ENCODE measurements around the gene COL7A1. TPM values are rescaled to one million over a fixed set of nuclear protein-coding genes. Genes with fewer than 3 reads are reported as not detected.

COL7A1 gene
- total and polyA plus RNA-seq, 2 of the 8 experiments (the other 6 are each of a cell fraction or from before 2014, with no cell fraction given): 10.7 to 13.9 TPM

- Histone ChIP-seq H2BK5ac (ENCODE audit: low read depth, low read length) (no peak overlapping the region), H3K23me2 (ENCODE audit: low read depth, low read length) (no peaks in the 10 kb centered on the region), H2BK12ac (ENCODE audit: low read depth, low read length) (no peak overlapping the region), H4K91ac (replicated peaks; ENCODE audit: insufficient read length, low read length) (no peak overlapping the region), H2BK15ac (ENCODE audit: low read length) (no peak overlapping the region), H2AK5ac (ENCODE audit: low read depth, low read length) (no peak overlapping the region), H3K79me2 (ENCODE audit: control insufficient read depth in 1 of 2, insufficient read depth in 2 of 2, low read length in 2 of 2) (peaks cover 0 to 11% of the 10 kb centered on the region in 2 experiments; a peak in 1 of 4 replicates), H2BK120ac (replicated peaks; ENCODE audit: low read depth, low read length) (no peak overlapping the region), H2BK20ac (ENCODE audit: low read length) (no peak overlapping the region), H3K36me3 (ENCODE audit: control insufficient read depth in 2 of 4, insufficient read depth in 4 of 4, low read length in 3 of 4) (peaks cover 2 to 18% (median 15%) of the 10 kb centered on the region in 4 experiments; a peak in 6 of 8 replicates), H3K56ac (replicated peaks; ENCODE audit: insufficient read length, low read depth, low read length) (no peak overlapping the region), H3K9ac (replicated peaks in 1 of 4; ENCODE audit: extremely low read depth in 1 of 4, low read depth in 3 of 4, low read length in 3 of 4) (no peak overlapping the region), H3K27me3 (replicated peaks in 1 of 4; ENCODE audit: control insufficient read depth in 3 of 4, extremely low read depth in 1 of 4, insufficient read depth in 3 of 4, low read length in 3 of 4) (no peaks in the 10 kb centered on the region), H3K4ac (replicated peaks; ENCODE audit: insufficient read length, low read depth, low read length) (no peak overlapping the region), H3K79me1 (ENCODE audit: low read depth, low read length) (peaks cover 3% of the 10 kb centered on the region), H3K27ac (ENCODE audit: low read depth, low read length) (peak overlapping the region; percentile 25; the same call in 1 of the 2 replicates), H3K4me1 (replicated peaks in 1 of 4; ENCODE audit: control insufficient read depth in 3 of 4, insufficient read depth in 4 of 4, low read length in 3 of 4) (peaks cover 0 to 1% (median under 1%) of the 10 kb centered on the region in 4 experiments; a peak in 3 of 7 replicates), H3K4me3 (ENCODE audit: extremely low read depth in 1 of 4, insufficient read depth in 2 of 4, low read depth in 3 of 4, low read length in 4 of 4) (no peak overlapping the region), H3K23ac (ENCODE audit: insufficient read length) (no peak overlapping the region), H3K14ac (ENCODE audit: insufficient read length) (no peak overlapping the region), H4K8ac (ENCODE audit: extremely low read depth, insufficient read depth, low read length) (no peak overlapping the region; the same call in 1 of the 2 replicates), H3K9me3 (ENCODE audit: insufficient read depth in 2 of 2, low read depth in 1 of 2, low read length in 1 of 2) (no peaks in the 10 kb centered on the region), H2AFZ (ENCODE audit: low read length) (no peak overlapping the region), H4K20me1 (replicated peaks in 1 of 2; ENCODE audit: control insufficient read depth in 1 of 2, insufficient read depth in 2 of 2, low read length in 2 of 2) (peaks cover 0 to 5% of the 10 kb centered on the region in 2 experiments), H3K4me2 (ENCODE audit: insufficient read depth in 1 of 2, low read depth in 2 of 2, low read length in 2 of 2) (no peak overlapping the region), H4K5ac (ENCODE audit: insufficient read length, low read depth, low read length) (no peak overlapping the region), H3K18ac (ENCODE audit: extremely low read depth, low read length) (no peak overlapping the region)
- FAIRE-seq (peak; percentile 77), DNase-seq (ENCODE audit: low read depth in 1 of 2, low spot score in 2 of 2) (peak; percentile 54 to 95)
- CTCF ChIA-PET (ENCODE audit: partially characterized antibody): interaction anchor here (0.6 to 5.4 kb wide), 51 partner anchors 8 to 412 kb away, joined by 3 to 67 read pairs (median 5); partner anchors contain the start of genes ATRIP, CCDC51, SHISA5 and SLC26A6
- POLR2A ChIA-PET (ENCODE audit: partially characterized antibody): interaction anchor here (0.7 to 2.3 kb wide), 15 partner anchors 9 to 150 kb away, joined by 3 to 11 read pairs (median 4); partner anchors contain the start of genes CELSR3 and SHISA5
- WGBS, 2 experiments (ENCODE audit: extremely low coverage in 1 of 2, insufficient coverage in 1 of 2, insufficient read length in 1 of 2, insufficient replicate concordance in 2 of 2, low coverage in 1 of 2, low lambda C conversion rate in 2 of 2, missing lambda C conversion rate in 1 of 2): 75% methylated on average over 10 of the region's 10 CpGs; no CpG with 5 or more reads in 1 of the 2 experiments
- TF ChIP-seq MAX (IDR thresholded peaks at IDR 0.05): peak; percentile 48; the same call in 1 of the 2 replicates
- TF ChIP-seq CTBP2 (IDR thresholded peaks at IDR 0.05; ENCODE audit: borderline replicate concordance, insufficient read depth, insufficient read length, low read length): no peak
- TF ChIP-seq SIN3A (conservative IDR thresholded peaks at IDR 0.05 in 1 of 2, IDR thresholded peaks at IDR 0.05 in 1 of 2; ENCODE audit: low read depth in 1 of 2, low read length in 2 of 2): no peak
- no peak for TF ChIP-seq POU5F1 (IDR thresholded peaks at IDR 0.05; ENCODE audit: low read depth, low read length)
- TF ChIP-seq PHF8 (conservative IDR thresholded peaks at IDR 0.05; ENCODE audit: low read depth, low read length): no peak
- no peak for TF ChIP-seq TBP (IDR thresholded peaks at IDR 0.05; ENCODE audit: low read depth, low read length)
- no peak for TF ChIP-seq RNF2 (IDR thresholded peaks at IDR 0.05; ENCODE audit: borderline replicate concordance, low read depth, low read length, missing control alignments, poor library complexity, severe bottlenecking)
- no peak for TF ChIP-seq ASH2L (IDR thresholded peaks at IDR 0.05; ENCODE audit: low read length)
These were observed 46.1 kb downstream of the COL7A1 start for GRCh38 chr3:48548729-48549705.

Measured in H1 (cell line).